Measurements from ENCODE around the gene CAPN8. TPM values are rescaled to one million over a fixed set of nuclear protein-coding genes. Genes with fewer than 3 reads are reported as not detected.

Gene CAPN8
- total RNA-seq, 1 donor from 2014 or later = not detected

DNA sequence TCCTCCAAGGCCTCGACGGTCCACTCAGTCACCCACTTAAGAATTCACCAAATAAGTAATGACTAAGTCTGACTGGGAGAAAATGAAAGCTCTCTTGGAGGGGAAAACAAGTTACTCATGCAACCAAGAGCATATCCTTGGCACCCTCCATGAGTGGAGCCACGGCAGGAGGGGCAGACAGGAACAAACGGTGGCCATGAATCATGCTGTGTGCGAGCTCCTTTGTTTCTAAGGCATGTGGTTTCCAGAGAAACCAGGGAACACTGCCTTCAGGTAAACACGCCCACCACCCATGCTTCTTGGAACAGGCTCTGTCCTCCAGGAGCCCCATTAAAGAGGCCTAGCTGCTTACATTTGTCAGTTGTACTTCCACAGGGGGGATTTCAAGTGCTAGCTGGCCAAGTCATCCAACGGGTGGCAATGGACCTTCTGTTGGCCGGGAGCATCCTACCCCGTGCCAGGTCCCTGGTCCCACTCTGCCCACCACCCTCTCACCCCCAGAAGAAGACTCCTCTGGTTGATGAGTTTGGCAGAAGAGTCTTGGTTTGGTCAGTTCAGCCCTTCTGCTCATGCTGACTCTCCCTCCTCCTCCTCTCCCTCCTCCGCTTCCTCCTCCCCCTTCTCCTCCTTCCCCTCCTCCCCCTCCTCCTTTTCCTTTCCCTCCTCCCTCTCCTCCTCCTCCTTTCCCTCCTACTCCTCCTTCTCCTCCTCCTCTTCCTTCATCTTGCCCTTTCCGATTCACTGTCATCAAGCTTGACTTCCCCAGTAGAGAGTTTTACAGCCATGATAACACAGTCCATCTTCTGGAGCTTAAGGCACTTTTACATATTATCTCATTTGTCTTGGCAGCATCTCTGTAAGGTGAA lies 164.7 kb downstream of the CAPN8 start:
- no peaks in the 10 kb centered on the region for H3K27me3 Mint-ChIP-seq (ENCODE audit: unreplicated experiment)
- no peaks in the 10 kb centered on the region for H3K4me1 Mint-ChIP-seq (ENCODE audit: unreplicated experiment)
- DNase-seq (ENCODE audit: extremely low spot score, unreplicated experiment) = no peak
- no peak overlapping the region for H3K27ac Mint-ChIP-seq (ENCODE audit: unreplicated experiment)
- H3K36me3 Mint-ChIP-seq (ENCODE audit: unreplicated experiment) = no peaks in the 10 kb centered on the region
- H3K4me3 Mint-ChIP-seq (ENCODE audit: unreplicated experiment) = no peak overlapping the region
- no peaks in the 10 kb centered on the region for H3K9me3 Mint-ChIP-seq (ENCODE audit: unreplicated experiment)
- TF ChIP-seq, protein P1, sequence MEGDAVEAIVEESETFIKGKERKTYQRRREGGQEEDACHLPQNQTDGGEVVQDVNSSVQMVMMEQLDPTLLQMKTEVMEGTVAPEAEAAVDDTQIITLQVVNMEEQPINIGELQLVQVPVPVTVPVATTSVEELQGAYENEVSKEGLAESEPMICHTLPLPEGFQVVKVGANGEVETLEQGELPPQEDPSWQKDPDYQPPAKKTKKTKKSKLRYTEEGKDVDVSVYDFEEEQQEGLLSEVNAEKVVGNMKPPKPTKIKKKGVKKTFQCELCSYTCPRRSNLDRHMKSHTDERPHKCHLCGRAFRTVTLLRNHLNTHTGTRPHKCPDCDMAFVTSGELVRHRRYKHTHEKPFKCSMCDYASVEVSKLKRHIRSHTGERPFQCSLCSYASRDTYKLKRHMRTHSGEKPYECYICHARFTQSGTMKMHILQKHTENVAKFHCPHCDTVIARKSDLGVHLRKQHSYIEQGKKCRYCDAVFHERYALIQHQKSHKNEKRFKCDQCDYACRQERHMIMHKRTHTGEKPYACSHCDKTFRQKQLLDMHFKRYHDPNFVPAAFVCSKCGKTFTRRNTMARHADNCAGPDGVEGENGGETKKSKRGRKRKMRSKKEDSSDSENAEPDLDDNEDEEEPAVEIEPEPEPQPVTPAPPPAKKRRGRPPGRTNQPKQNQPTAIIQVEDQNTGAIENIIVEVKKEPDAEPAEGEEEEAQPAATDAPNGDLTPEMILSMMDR (IDR thresholded peaks at IDR 0.05) = no peak

DNA sequence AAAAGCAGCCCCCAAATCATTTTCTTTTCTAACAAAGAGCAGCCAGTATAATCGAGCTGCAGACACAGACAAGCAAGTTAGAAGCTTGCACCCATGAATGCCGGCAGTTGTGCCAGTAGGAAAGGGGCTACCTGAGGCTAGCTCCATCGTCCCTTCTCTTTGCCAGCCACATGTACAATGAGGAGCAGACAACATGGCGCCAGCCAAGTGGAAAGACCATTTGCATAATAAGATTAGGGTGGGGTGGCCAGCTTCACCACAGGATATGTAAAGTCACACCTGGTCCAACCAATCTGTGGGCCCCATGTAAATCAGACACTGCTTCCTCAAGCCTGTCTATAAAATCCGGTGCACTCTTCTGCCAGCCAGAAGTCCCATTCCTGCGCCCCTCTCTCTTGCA lies 168.6 kb downstream of the CAPN8 start:
- Mint-ChIP-seq H3K4me3 (ENCODE audit: unreplicated experiment) (no peak overlapping the region), H3K9me3 (ENCODE audit: unreplicated experiment) (peaks cover 4% of the 10 kb centered on the region), H3K27me3 (ENCODE audit: unreplicated experiment) (no peaks in the 10 kb centered on the region), H3K27ac (ENCODE audit: unreplicated experiment) (no peak overlapping the region), H3K4me1 (ENCODE audit: unreplicated experiment) (no peaks in the 10 kb centered on the region), H3K36me3 (ENCODE audit: unreplicated experiment) (no peaks in the 10 kb centered on the region)
- DNase-seq (ENCODE audit: extremely low spot score, unreplicated experiment) = no peak
- TF ChIP-seq, protein P1 (IDR thresholded peaks at IDR 0.05) = no peak

DNA sequence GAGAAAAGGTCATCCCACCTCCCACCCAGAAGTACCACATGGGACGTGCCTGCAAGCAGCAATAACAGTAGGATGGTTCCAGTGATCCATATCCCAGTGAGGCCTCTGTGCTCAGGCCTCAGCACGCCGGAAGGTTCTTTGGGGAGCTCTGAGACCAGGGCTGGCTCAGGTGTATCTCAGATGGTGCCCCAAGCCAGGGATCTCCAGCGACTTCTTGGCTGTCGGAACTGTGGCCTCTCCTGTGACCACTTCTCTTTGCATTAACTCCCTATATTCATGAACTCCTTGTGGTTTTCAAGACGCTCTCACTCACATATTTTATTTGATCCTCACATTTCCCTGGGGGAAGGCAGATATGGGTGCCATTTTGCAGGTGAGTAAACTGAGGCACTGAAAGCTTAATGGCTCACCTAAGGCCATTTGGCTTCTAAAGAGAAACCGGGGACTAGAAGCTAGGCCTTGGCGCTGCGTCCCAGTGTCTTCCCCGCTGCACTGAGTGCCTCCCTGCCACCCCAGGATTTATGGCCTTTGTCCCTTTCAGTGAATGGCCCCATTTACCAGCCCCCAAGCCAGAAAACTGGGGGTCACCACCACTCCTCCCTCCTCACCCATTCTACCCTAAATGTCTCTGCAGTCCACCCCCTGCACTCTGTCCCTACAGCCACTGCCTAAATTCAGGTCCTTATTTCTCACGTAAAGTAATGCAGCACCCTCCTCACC lies 170.4 kb downstream of the CAPN8 start:
- Mint-ChIP-seq H3K4me3 (ENCODE audit: unreplicated experiment) (no peak overlapping the region), H3K27ac (ENCODE audit: unreplicated experiment) (no peak overlapping the region), H3K9me3 (ENCODE audit: unreplicated experiment) (peaks cover 4% of the 10 kb centered on the region), H3K36me3 (ENCODE audit: unreplicated experiment) (no peaks in the 10 kb centered on the region), H3K4me1 (ENCODE audit: unreplicated experiment) (no peaks in the 10 kb centered on the region), H3K27me3 (ENCODE audit: unreplicated experiment) (no peaks in the 10 kb centered on the region)
- no peak for DNase-seq (ENCODE audit: extremely low spot score, unreplicated experiment)
- TF ChIP-seq, protein P1 (IDR thresholded peaks at IDR 0.05) = no peak

DNA sequence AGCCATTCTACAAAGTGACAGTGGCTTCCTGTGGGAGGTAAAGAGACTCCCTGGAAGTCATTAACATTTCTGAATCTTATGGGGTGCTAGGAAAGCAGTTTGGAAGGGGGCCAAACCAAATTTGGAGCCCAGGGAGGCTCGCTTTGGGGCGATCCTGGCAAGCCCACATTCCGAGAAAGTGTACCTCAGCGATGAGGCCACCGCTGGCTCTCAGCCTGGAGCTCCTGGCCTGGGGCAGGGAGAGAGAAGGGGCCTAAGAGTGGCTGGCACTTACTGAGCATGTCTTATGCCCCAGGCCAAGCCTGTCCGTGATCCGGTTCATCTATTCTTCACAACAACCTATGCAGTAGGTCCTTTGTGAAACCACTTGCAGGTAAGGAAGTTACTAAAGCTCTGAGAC lies 173.5 kb downstream of the CAPN8 start:
- H3K4me1 Mint-ChIP-seq (ENCODE audit: unreplicated experiment) = no peaks in the 10 kb centered on the region
- H3K27me3 Mint-ChIP-seq (ENCODE audit: unreplicated experiment) = no peaks in the 10 kb centered on the region
- peaks cover 4% of the 10 kb centered on the region for H3K9me3 Mint-ChIP-seq (ENCODE audit: unreplicated experiment)
- no peak overlapping the region for H3K27ac Mint-ChIP-seq (ENCODE audit: unreplicated experiment)
- TF ChIP-seq, protein P1 (IDR thresholded peaks at IDR 0.05) = no peak
- DNase-seq (ENCODE audit: extremely low spot score, unreplicated experiment) = no peak
- no peak overlapping the region for H3K4me3 Mint-ChIP-seq (ENCODE audit: unreplicated experiment)
- no peaks in the 10 kb centered on the region for H3K36me3 Mint-ChIP-seq (ENCODE audit: unreplicated experiment)

Other genes with a start within 250 kb of the CAPN8 start
- gene CAPN2, start 46.8 kb upstream of the CAPN8 start, total RNA-seq = 271 and 278 TPM in 2 replicates
- gene TP53BP2, start 180.2 kb upstream of the CAPN8 start, total RNA-seq = 58.7 and 63.6 TPM in 2 replicates